GM18861 (cell line): ENCODE results near the gene ADGRA1.

Experiments used
- ATAC-seq: cut with Tn5 transposase; IDR thresholded peaks from one replicate; pipeline ENCODE4 v1.9.1; 2021; ENCODE audit not compliant: unreplicated experiment

Gene ADGRA1

GRCh38 chr10:133094286-133094685 is 6.6 kb downstream of the ADGRA1 start:
- no peak for ATAC-seq

DNA sequence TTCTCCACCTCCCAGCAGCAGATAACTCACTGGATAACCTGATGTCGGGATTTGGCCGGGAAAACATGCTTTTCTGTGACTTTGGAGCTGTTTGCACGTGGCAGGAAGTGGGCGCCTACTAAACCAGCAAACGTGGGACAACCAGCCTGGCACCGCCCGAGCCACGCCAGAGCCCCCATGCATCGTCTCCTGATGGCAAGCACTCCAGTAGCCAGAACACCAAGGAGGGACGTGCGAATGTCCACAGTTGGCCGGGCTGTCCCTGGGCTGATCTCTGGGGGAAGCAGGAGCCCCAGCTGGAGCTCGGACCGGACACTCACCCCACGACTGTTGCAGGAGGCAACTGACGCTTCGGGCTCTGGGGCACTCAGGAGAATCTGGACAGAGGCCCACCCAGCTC is 7.1 kb downstream of the ADGRA1 start:
- ATAC-seq = no peak

- ATAC-seq = no peak
These were observed 7.9 kb downstream of the ADGRA1 start for GRCh38 chr10:133095586-133095985.

GRCh38 chr10:133096616-133097269 is 9.0 kb downstream of the ADGRA1 start:
- no peak for ATAC-seq

DNA sequence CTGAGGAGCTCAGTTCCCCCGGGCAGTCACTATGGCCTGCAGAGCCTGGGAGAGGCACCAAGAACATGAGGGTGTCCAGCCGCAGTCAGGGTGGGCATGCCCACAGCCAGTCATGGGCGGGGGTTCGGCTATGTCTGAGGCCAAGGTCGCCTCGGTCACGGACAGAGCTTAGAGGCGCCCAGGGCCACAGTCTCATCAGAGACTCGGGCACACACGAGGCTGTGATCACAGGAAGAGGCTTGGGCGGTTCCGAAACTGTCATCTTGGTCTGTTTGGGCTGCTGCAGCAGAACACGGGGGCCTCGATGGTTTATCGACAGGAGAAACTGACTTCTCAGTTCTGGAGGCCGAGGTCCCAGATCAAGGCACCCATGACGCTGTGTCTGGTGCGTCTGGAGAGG is 9.7 kb downstream of the ADGRA1 start:
- ATAC-seq = no peak

GRCh38 chr10:133097961-133098360 is 10.2 kb downstream of the ADGRA1 start:
- no peak for ATAC-seq

DNA sequence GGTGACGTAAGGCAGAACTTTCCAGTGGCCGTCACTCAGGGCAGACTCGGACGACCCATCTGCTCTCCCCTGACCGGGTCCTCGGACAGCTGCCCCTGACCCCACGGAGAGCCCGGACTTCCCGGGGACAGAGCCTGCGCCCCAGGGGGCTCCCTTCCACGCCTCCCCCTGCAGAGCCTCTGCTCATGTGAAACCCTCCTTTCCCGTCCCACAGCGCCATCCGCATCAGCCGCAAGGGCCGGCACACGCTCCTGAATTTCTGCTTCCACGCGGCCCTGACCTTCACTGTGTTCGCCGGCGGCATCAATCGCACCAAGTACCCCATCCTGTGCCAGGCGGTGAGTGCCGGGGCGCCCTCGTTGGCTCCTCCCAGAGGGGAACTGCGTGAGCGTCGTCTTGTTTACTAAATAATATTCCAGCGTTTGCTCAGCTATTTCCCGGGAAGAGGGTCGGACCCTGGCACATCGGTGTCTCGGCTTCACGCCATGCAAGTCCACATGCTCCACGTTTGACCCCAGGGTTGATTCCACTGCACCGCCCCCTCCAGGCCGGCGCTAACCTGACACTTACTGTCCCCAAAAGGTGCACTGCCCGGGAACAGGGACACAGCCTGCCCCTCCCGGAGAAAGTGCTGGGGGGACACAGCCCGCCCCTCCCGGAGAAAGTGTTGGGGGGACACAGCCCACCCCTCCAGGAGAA is 10.9 kb downstream of the ADGRA1 start:
- no peak for ATAC-seq

DNA sequence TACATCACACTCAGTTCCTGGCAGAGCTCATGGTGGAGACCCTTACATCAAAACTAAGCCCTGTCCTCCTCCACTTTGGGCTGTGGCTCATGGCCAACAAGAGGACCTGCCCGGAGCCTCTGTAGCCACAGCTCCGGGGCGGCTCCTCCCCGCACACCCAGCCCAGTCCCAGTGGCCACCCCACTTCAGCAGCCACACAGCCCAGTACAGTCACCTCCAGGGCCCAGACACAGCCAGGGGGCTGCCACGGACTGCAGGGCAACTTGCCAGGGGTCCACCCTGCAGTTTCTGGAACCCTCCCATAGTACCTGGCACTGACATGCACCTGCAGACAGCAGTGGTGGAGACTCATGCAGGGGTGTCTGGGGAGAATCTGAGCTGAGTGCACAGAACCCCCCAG is 11.8 kb downstream of the ADGRA1 start:
- no peak for ATAC-seq

- no peak for ATAC-seq
These were observed 12.5 kb downstream of the ADGRA1 start for GRCh38 chr10:133100186-133100585.

GRCh38 chr10:133100706-133101415 is 13.1 kb downstream of the ADGRA1 start:
- no peak for ATAC-seq

DNA sequence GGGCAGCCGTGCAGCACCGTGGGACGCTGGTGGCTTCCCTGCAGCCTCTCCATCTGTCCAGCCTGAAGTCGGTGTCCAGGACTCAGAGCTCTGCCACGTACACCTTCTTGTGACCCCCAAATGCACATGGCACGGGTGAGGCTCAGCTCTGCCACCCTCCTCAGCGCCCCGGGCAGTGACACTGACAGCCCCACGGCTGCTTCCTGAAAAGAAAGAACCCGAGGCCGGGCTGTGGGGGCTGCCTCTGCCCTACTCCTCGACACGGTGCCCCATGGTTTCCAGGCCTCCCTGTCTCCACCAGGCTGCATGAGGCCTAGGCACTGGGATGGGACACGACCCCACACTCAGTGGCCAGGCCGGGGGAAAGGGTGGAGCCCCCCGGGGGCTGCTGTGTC is 13.7 kb downstream of the ADGRA1 start:
- ATAC-seq = no peak

GRCh38 chr10:133102415-133103095 is 14.8 kb downstream of the ADGRA1 start:
- ATAC-seq = no peak

GRCh38 chr10:133103311-133103910 is 15.7 kb downstream of the ADGRA1 start:
- ATAC-seq = no peak

GRCh38 chr10:133104068-133104962 is 16.6 kb downstream of the ADGRA1 start:
- ATAC-seq = no peak

DNA sequence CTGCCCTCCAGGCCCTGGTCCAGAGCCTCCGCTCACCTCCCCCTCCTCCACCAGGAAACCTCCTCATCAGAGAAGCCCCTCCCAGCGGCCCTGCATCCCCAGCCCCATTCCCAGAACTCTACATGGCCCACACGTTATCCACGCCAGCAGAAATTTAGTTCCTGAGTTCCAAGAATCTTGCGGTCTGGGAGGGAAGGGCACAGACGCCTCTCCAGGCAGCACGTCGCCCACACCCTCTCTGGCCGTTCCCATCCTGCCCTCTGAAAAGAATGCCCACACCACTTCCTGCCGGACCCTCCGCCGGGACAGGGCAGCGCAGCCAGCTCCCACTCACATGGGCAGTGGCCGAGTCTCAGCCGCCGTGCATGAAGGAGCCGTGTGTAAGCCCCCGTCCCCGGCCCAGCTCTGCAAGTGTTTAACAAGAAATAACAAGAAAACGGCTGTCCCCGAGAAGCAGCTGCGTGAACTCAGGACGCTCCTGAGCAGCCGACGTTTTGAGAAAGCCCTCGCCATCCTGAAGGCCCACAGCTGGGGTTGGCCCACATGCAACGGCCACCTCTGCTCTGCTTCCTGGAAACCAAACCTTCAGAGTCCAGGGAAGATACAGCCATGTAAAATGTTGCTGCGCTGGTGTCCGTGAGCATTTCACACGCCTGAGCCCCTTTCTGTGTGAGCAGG is 17.4 kb downstream of the ADGRA1 start:
- no peak for ATAC-seq

- no peak for ATAC-seq
These were observed 18.1 kb downstream of the ADGRA1 start for GRCh38 chr10:133105686-133106390.

GRCh38 chr10:133106516-133106915 is 18.8 kb downstream of the ADGRA1 start:
- ATAC-seq = no peak

- no peak for ATAC-seq
These were observed 19.7 kb downstream of the ADGRA1 start for GRCh38 chr10:133107442-133107841.

DNA sequence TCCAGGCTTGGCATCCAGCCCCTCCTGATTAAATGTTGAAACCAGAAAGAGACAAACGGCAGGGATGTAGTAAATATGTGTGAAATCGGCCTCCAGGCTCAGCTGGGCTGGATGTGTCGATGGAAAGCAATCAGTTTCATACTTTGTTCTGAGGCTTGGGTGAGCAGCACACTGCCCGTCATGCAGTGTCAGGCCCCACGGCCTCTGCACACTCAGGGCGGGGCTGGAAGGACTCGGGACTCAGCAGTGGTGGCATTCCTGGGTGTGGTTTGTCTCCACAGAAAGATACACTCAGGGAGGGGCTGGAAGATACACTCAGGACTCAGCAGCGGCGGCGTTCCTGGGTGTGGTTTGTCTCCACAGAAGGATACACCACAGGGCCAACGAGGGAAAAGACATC is 22.0 kb downstream of the ADGRA1 start:
- ATAC-seq = no peak
